ENCODE measurements around the gene PLPPR5.

DNA sequence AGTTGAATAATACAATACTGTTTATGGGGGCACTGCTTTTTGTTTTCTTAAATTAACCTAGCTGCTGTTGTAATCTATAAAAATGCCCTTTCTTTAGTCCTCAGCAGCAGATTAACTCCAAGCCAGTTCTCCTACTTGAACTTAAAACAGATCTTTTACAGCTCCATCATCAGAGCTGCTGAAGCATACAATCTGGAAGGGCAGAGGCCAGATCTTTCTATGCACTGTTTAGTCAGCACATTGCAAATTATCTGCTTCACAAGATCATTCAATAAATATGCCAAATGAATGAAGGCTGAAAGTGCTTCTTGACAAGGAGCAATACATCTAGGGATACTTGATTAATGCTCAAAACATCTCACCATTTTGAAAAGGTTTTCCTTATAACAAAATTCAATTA, 115.8 kb downstream of the PLPPR5 start:
- no peak for TF ChIP-seq POLR2A (IDR thresholded peaks at IDR 0.05; ENCODE audit: low read depth, low read length)
- no peak for TF ChIP-seq POLR2AphosphoS5 (IDR thresholded peaks at IDR 0.05; ENCODE audit: low read depth, low read length)
